ENCODE data around the gene F10. TPM values are rescaled to one million over a fixed set of nuclear protein-coding genes. Genes with fewer than 3 reads are reported as not detected.
"Not testable (repeated sequence)": the region's sequence is repeated elsewhere in the genome, so short reads cannot be mapped to it uniquely, and the experiment has no call there.

The F10 gene
- total RNA-seq, 1 donor from 2014 or later: 8.9 TPM

DNA sequence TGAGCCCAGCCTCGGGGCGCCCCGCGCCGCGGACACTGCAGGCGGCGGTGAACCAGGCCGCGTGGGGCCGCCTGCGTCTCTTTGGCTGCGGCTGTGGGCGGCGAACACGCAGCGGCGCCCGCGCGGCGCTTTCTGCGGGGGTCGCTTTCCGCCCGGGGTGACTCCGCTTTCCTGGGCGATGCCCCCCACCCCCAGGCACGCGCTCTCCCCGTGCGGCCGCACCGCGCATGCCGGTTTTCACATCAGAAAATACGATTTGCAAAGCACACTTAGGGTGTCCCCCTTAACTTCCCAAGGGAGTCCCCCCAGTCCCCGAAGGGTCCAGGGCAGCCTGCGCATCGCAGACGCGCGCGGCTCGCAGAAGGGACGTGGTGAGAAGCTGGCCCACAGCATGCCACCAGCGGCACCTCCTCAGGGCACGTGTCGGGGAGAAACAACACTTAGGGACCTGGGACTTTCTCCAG, 11.7 kb upstream of the F10 start:
- Histone ChIP-seq H3K27ac (no peak overlapping the region), H3K36me3 (no peaks in the 10 kb centered on the region), H3K4me3 (peak overlapping the region; percentile 56), H3K27me3 (ENCODE audit: low read depth) (peaks cover 33% of the 10 kb centered on the region), H3K9me3 (no peaks in the 10 kb centered on the region), H3K4me1 (peaks cover 16% of the 10 kb centered on the region)
- DNase-seq (peak; percentile 19), ATAC-seq (no peak)
- TF ChIP-seq, protein P1, sequence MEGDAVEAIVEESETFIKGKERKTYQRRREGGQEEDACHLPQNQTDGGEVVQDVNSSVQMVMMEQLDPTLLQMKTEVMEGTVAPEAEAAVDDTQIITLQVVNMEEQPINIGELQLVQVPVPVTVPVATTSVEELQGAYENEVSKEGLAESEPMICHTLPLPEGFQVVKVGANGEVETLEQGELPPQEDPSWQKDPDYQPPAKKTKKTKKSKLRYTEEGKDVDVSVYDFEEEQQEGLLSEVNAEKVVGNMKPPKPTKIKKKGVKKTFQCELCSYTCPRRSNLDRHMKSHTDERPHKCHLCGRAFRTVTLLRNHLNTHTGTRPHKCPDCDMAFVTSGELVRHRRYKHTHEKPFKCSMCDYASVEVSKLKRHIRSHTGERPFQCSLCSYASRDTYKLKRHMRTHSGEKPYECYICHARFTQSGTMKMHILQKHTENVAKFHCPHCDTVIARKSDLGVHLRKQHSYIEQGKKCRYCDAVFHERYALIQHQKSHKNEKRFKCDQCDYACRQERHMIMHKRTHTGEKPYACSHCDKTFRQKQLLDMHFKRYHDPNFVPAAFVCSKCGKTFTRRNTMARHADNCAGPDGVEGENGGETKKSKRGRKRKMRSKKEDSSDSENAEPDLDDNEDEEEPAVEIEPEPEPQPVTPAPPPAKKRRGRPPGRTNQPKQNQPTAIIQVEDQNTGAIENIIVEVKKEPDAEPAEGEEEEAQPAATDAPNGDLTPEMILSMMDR (IDR thresholded peaks at IDR 0.05): no peak
- intact Hi-C loops (cut with DNase I): no loop called here

DNA sequence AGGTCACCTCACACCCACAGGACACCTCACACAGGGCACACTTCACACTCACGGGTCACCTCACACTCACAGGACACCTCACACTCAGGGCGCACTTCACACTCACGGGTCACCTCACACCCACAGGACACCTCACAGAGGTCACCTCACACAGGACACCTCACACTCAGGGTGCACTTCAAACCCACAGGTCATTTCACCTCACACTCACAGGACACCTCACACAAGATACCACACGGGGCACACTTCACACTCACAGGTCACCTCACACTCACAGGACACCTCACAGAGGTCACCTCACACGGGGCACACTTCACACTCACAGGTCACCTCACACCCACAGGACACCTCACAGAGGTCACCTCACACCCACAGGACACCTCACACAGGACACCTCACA, 10.8 kb upstream of the F10 start:
- ATAC-seq; intact Hi-C loops (cut with DNase I); H3K4me3 ChIP-seq; H3K36me3 ChIP-seq; DNase-seq; H3K27ac ChIP-seq; H3K9me3 ChIP-seq: not testable (repeated sequence)
- Histone ChIP-seq H3K4me1 (peaks cover 16% of the 10 kb centered on the region), H3K27me3 (ENCODE audit: low read depth) (peaks cover 33% of the 10 kb centered on the region)

DNA sequence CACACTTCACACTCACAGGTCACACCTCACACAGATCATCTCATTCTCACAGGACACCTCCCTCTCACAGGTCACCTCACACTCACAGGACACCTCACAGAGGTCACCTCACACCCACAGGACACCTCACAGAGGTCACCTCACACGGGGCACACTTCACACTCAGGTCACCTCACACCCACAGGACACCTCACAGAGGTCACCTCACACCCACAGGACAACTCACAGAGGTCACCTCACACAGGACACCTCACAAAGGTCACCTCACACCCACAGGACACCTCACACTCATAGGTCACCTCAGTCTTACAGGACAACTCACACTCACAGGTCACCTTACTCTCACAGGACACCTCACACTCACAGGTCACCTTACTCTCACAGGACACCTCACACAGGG, 10.1 kb upstream of the F10 start:
- H3K9me3 ChIP-seq; ATAC-seq; H3K36me3 ChIP-seq; H3K27ac ChIP-seq; intact Hi-C loops (cut with DNase I); DNase-seq; H3K4me3 ChIP-seq: not testable (repeated sequence)
- Histone ChIP-seq H3K27me3 (ENCODE audit: low read depth) (peaks cover 33% of the 10 kb centered on the region), H3K4me1 (peaks cover 16% of the 10 kb centered on the region)

DNA sequence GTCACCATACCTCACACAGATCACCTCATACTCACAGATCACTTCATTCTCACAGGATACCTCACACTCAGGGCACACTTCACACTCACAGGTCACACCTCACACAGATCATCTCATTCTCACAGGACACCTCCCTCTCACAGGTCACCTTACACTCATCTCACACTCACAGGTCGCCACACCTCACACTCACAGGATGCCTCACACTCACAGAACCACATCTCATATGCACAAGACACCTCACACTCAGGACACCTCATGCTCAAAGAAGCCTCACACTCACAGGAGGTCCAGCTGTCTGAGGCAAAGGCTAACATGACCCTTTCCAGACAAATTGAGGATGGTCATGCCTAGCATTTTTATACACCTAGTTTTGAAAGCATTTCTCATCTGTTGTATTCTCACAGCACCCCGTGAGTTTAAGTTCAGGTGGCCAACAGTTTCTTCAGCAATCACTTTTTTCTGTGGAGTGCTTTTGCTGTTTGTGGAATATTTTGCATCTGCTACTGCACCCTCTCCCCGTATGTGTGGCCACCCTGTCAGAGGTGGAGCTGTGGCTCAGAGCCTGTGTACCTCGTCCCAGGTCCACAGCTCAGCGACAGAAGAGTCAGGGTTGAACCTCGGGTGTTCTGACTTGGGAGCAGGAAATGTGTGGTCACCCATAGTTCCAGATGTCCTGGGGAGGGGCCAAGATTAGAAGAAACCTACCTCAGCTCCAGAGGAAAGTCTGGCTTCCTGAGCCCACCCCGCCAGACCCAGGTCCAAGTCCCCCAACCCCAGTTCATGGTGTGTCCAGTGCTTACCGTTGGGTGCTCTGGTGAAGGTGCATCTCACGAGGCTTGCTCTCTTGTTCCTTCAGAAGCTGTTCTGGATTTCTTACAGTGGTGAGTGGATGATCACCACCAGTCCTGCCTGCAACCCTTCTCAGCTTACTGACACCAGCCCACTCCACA, 9.4 kb upstream of the F10 start:
- DNase-seq: peak; percentile 10
- Histone ChIP-seq H3K4me3 (no peak overlapping the region), H3K9me3 (no peaks in the 10 kb centered on the region), H3K4me1 (peaks cover 16% of the 10 kb centered on the region), H3K36me3 (no peaks in the 10 kb centered on the region), H3K27ac (no peak overlapping the region), H3K27me3 (ENCODE audit: low read depth) (peaks cover 33% of the 10 kb centered on the region)
- intact Hi-C loops (cut with DNase I): no loop called here
- ATAC-seq: no peak
- TF ChIP-seq, protein P1 (IDR thresholded peaks at IDR 0.05): no peak

DNA sequence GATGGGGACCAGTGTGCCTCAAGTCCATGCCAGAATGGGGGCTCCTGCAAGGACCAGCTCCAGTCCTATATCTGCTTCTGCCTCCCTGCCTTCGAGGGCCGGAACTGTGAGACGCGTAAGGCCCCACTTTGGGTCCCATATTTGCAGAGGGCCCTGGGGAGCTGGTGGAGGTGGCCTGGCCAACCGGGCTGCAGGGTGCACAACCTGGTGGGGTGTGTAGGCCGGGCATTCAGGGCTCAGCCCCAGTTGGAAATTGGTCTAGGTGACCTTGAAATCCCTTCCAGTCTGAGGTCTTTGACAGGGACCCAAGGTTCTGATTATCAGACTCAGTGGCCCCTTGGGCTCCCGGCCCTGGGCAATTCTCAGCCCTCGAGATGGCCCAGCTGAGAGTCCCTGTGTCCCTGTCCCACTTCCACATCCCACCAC, 8.7 kb upstream of the F10 start:
- no peak overlapping the region for H3K27ac ChIP-seq
- no peaks in the 10 kb centered on the region for H3K36me3 ChIP-seq
- TF ChIP-seq, protein P1 (IDR thresholded peaks at IDR 0.05): no peak
- peaks cover 33% of the 10 kb centered on the region for H3K27me3 ChIP-seq (ENCODE audit: low read depth)
- ATAC-seq (no peak), DNase-seq (peak; percentile 28)
- intact Hi-C loops (cut with DNase I): no loop called here
- H3K9me3 ChIP-seq: no peaks in the 10 kb centered on the region
- H3K4me3 ChIP-seq: no peak overlapping the region
- H3K4me1 ChIP-seq: peaks cover 16% of the 10 kb centered on the region

DNA sequence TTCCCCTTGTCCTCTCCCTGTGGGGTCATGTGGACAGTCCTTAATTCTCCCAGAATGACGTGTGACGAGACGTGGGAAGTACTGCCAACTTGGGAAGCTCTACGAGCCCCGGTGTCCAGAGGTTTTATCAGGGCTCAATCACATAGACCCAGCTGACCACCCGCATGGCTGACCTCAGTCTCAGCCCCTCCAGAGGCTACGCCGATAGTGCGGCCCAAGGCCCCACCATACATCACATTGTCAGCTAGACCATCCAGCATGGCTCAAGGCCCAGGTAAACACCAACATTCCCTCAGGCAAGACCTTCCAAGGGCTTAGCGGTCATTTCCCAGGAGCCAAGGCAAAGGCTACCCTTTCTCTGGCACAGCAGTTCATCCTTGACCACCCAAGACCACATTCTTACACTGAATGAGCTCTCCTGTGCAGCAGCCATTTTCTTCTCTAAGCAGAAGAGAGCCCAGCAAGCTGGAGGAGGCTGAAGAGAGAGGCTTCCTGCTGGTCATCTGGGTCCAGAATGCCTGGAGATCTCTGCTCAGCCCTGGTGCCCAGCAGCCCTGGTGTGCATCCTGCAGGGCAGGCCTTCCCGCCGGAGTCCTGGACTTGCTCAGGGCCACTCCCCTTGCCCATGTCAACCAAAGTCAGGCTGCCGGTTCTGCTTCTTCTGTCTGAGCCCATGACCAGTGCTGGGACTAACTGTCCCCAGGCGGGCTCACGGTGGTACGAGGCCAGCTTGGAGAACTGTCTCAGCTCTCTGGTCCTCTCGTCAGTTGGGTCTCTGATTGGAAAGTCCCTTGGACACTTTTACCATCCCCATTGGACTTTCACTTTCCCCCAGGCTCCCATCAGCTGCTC, 7.9 kb upstream of the F10 start:
- ATAC-seq (no peak), DNase-seq (peak; percentile 35)
- TF ChIP-seq, protein P1 (IDR thresholded peaks at IDR 0.05): no peak

More for the DNA sequence above, 7.9 kb upstream of the F10 start:
- Histone ChIP-seq H3K27me3 (ENCODE audit: low read depth) (peaks cover 27% of the 10 kb centered on the region), H3K4me1 (peaks cover 13% of the 10 kb centered on the region), H3K4me3 (no peak overlapping the region), H3K9me3 (no peaks in the 10 kb centered on the region), H3K27ac (no peak overlapping the region), H3K36me3 (no peaks in the 10 kb centered on the region)
- intact Hi-C loops (cut with DNase I): no loop called here
